ENCODE data around the gene RFPL2.

RFPL2 gene

GRCh38 chr22:32204856-32205722 lies at the start of gene RFPL2:
TSS of gene RFPL2 (minus strand) at chr22:32205073. CDS start at chr22:32202451, 2,622 bp downstream.
- TF ChIP-seq CTCF (IDR thresholded peaks at IDR 0.05; ENCODE audit: extremely low read depth, missing control alignments) = no peak

DNA sequence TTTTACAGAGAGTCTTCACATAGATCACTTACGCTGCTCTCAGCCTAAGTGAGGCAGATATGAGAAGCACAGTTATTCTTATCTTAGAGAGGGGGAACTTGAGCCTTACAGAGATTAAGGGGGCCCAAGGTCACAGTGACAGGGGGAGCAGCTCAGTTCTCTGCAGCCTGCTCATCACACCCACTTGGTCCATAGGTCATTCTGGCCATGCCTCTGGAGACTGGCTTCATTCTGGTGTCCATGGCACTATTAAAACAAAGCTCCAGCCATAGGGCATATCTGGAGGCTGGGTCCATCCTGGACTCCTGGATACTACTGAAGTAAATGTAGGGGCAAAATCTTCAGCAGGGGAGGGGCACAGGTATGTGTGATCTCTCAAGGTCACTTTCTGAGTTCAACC lies 44.4 kb upstream of the RFPL2 start:
- no peak for TF ChIP-seq CTCF (IDR thresholded peaks at IDR 0.05; ENCODE audit: extremely low read depth, missing control alignments)
- DNase-seq (ENCODE audit: low spot score) = no peak

More at GRCh38 chr22:32204856-32205722, at the start of gene RFPL2:
- no peak for DNase-seq (ENCODE audit: low spot score)

DNA sequence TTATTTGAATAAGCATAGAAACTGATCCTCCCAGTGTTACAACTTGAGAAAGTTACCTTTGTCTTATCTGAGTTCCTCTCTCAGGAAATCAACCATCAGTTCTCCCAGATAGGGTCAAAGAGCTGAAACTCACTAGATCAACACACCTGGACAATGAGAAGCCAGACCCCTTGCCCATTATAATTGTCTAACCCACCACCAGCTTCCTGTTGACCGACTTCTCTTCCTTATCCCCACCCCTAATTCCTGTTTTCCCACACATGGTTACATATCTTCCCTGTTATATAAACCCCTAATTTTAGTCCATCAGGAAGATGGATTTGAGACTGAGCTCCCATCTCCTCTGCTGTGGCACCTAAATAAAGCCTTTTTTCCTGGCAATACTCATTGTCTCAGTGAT lies 43.4 kb upstream of the RFPL2 start:
- no peak for DNase-seq (ENCODE audit: low spot score)
- TF ChIP-seq CTCF (IDR thresholded peaks at IDR 0.05; ENCODE audit: extremely low read depth, missing control alignments) = no peak

DNA sequence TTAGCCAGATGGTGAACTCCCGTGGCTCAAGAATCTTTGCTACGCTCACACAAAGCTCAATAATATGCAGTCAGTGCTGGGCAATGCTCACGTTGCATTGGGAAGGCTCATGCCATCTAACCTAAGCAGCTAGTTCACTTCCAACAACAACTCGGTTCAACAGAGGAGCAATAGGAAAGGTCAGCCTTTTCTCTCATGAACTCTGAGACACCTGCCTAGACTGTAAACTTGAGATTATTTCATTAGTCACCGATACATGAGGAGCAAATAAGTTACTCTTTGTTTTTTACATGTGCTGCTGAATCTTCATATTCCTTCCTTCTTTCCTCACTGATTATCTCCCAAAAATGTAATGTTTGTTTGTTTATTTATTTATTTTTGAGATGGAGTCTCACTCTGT lies 41.3 kb upstream of the RFPL2 start:
- DNase-seq (ENCODE audit: low spot score) = no peak

DNA sequence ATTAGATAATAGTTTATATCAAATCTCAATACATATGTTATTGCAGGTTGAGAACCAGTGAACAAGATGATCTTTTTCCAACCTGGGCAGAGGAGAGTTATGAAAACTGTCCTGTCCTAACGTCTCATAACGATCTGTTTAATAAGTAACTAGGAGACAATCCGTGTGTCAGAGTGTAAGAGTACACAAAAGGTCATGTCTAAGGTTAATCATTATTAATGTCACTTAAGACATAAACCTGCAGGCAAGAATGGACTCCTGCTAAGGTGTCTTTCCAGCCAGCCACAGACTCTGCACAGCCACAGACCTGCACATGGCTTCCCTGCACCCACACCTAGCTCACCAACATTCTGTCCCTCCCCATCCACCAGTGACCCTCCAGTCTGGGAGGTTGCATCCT lies 40.2 kb upstream of the RFPL2 start:
- DNase-seq (ENCODE audit: low spot score) = no peak
- no peak for TF ChIP-seq CTCF (IDR thresholded peaks at IDR 0.05; ENCODE audit: extremely low read depth, missing control alignments)

More for the DNA sequence above, 41.3 kb upstream of the RFPL2 start:
- no peak for TF ChIP-seq CTCF (IDR thresholded peaks at IDR 0.05; ENCODE audit: extremely low read depth, missing control alignments)

GRCh38 chr22:32244547-32244946 lies 39.7 kb upstream of the RFPL2 start:
- TF ChIP-seq CTCF (IDR thresholded peaks at IDR 0.05; ENCODE audit: extremely low read depth, missing control alignments) = no peak
- no peak for DNase-seq (ENCODE audit: low spot score)

- no peak for TF ChIP-seq CTCF (IDR thresholded peaks at IDR 0.05; ENCODE audit: extremely low read depth, missing control alignments)
- no peak for DNase-seq (ENCODE audit: low spot score)
Measured at GRCh38 chr22:32240461-32240860, 35.6 kb upstream of the RFPL2 start.
